GM12878 (cell line): ENCODE measurements around the gene INTS7. TPM values are rescaled to one million over a fixed set of nuclear protein-coding genes. Genes with fewer than 3 reads are reported as not detected.
"Not testable (repeated sequence)": the region's sequence is repeated elsewhere in the genome, so short reads cannot be mapped to it uniquely, and the experiment has no call there.

Experiments
- ATAC-seq: fragments of 200-7000 bp; cut with Tn5 transposase; 3 replicates; pipeline ENCODE4 v1.9.1; 2020; ENCODE audit warnings: mild to moderate bottlenecking, moderate library complexity
- BruUV-seq: library from RNA; stranded (reverse); fragments of 400-500 nt; replicated peaks from 2 replicates; lab custom pipeline; 2021; lab: Mats Ljungman, UMichigan
- CTCF ChIA-PET: fragments of 300-600 bp; sonication (Branson Sonifier 250); formaldehyde crosslinking; extraction: SDS; loops from one replicate; lab custom pipeline; 2021; ENCODE audit warnings: inconsistent platforms; lab: Yijun Ruan, JAX
- POLR2A ChIA-PET: fragments of 350-600 bp; formaldehyde crosslinking; extraction: SDS; loops from one replicate; lab custom pipeline; 2021; ENCODE audit warnings: inconsistent platforms; lab: Charles Lee
- RAD21 ChIA-PET: fragments of 300-600 bp; sonication (Branson Sonifier 250); formaldehyde crosslinking; loops from one replicate; lab custom pipeline; 2023; ENCODE audit warnings: antibody characterized with exemption; ENCODE audit not compliant: unreplicated experiment; lab: Charles Lee
- SMC1A ChIA-PET: fragments of 300-600 bp; sonication (Branson Sonifier 250); formaldehyde crosslinking; loops from one replicate; lab custom pipeline; 2023; ENCODE audit not compliant: unreplicated experiment, uncharacterized antibody; lab: Charles Lee
- DNase-seq: peaks from one replicate; pipeline ENCODE4 v3.0.0-alpha.2; 2011; ENCODE audit warnings: low read depth, low spot score
- FAIRE-seq: peaks from 3 replicates; lab custom pipeline; 2011; peaks lifted over from hg19 to GRCh38; lab: Jason Lieb, UNC
- H2AFZ ChIP-seq: 2 replicates; pipeline ENCODE4 v1.6.0; 2011; ENCODE audit warnings: low read depth, low read length, control low read depth; ENCODE audit not compliant: control insufficient read depth
- H3K27ac ChIP-seq: 2 replicates; pipeline ENCODE4 v1.5.1; 2011; ENCODE audit warnings: control low read depth; ENCODE audit not compliant: control insufficient read depth, insufficient read depth
- H3K27me3 ChIP-seq, 2 experiments: replicated peaks in 1 of 2; 2 replicates each; pipeline versions ENCODE4 v1.6.0 to v1.6.1; 2011; ENCODE audit warnings: low read length in 1 of 2; ENCODE audit not compliant: control insufficient read depth in 2 of 2, insufficient read depth in 2 of 2
- H3K36me3 ChIP-seq, 2 experiments: 2 replicates each; pipeline ENCODE4 v1.5.1; 2011; ENCODE audit warnings: low read length in 1 of 2; ENCODE audit not compliant: control insufficient read depth in 2 of 2, insufficient read depth in 2 of 2
- H3K4me1 ChIP-seq: 2 replicates; pipeline ENCODE4 v1.6.1; 2011; ENCODE audit warnings: mild to moderate bottlenecking, low read length, moderate library complexity, mixed read lengths; ENCODE audit not compliant: control insufficient read depth, insufficient read depth
- H3K4me2 ChIP-seq: 2 replicates; pipeline ENCODE4 v1.6.0; 2011; ENCODE audit warnings: control low read depth; ENCODE audit not compliant: control insufficient read depth, insufficient read depth
- H3K4me3 ChIP-seq: fragments of 200-600 bp; sonication (generic); 2 replicates; pipeline ENCODE4 v1.5.1; 2016
- H3K79me2 ChIP-seq: 2 replicates; pipeline ENCODE4 v1.6.0; 2011; ENCODE audit warnings: low read length; ENCODE audit not compliant: control insufficient read depth, insufficient read depth
- H3K9ac ChIP-seq: 2 replicates; pipeline ENCODE4 v1.8.0; 2011; ENCODE audit warnings: low read length, control low read depth, mixed read lengths; ENCODE audit not compliant: control insufficient read depth, insufficient read depth
- H3K9me3 ChIP-seq: replicated peaks from 3 replicates; pipeline ENCODE4 v1.5.1; 2011; ENCODE audit warnings: mild to moderate bottlenecking, low read length; ENCODE audit not compliant: control insufficient read depth, insufficient read depth
- H4K20me1 ChIP-seq: 2 replicates; pipeline ENCODE4 v1.6.0; 2011; ENCODE audit not compliant: control insufficient read depth, insufficient read depth
- ASH2L ChIP-seq: fragments of 300-600, 200-600 bp; sonication (generic); IDR thresholded peaks from 2 replicates; pipeline ENCODE4 v1.6.1; 2017; ENCODE audit warnings: low read depth, mild to moderate bottlenecking, borderline replicate concordance
- ATF7 ChIP-seq: fragments of 450-650 bp; IDR thresholded peaks from 2 replicates; pipeline ENCODE4 v1.6.1; 2016; ENCODE audit warnings: low read depth, mild to moderate bottlenecking
- BHLHE40 ChIP-seq, 2 experiments: fragments of 450-650 bp in 1 of 2; IDR thresholded peaks; 2 replicates each; pipeline ENCODE4 v1.6.1; 2011 to 2017; ENCODE audit warnings: low read depth in 2 of 2, borderline replicate concordance in 1 of 2, improper control_type of control experiment in 1 of 2, low read length in 1 of 2, mild to moderate bottlenecking in 1 of 2
- CREB1 ChIP-seq: IDR thresholded peaks from 2 replicates; pipeline ENCODE4 v1.6.1; 2012; ENCODE audit warnings: low read depth, mild to moderate bottlenecking, inconsistent platforms
- EED ChIP-seq: sonication (generic); IDR thresholded peaks from 2 replicates; pipeline ENCODE4 v1.6.1; 2016; ENCODE audit warnings: antibody characterized with exemption, low read depth
- FOXM1 ChIP-seq: IDR thresholded peaks from 2 replicates; pipeline ENCODE4 v1.6.1; 2012; ENCODE audit warnings: low read depth, mild to moderate bottlenecking, inconsistent platforms, low read length, moderate library complexity
- IRF4 ChIP-seq: IDR thresholded peaks from 2 replicates; pipeline ENCODE4 v1.6.1; 2011; ENCODE audit warnings: low read depth, low read length
- MEF2A ChIP-seq: IDR thresholded peaks from 2 replicates; pipeline ENCODE4 v1.6.1; 2011; ENCODE audit warnings: low read depth, mild to moderate bottlenecking, low read length, moderate library complexity; ENCODE audit not compliant: insufficient read depth
- MEF2B ChIP-seq: fragments of 450-650 bp; IDR thresholded peaks from 2 replicates; pipeline ENCODE4 v1.6.1; 2018; ENCODE audit warnings: mild to moderate bottlenecking, moderate library complexity; ENCODE audit not compliant: partially characterized antibody, poor library complexity, severe bottlenecking
- NFIC ChIP-seq: IDR thresholded peaks from 2 replicates; pipeline ENCODE4 v1.6.1; 2012; ENCODE audit warnings: low read depth, mild to moderate bottlenecking, inconsistent platforms, low read length, moderate library complexity
- POLR2AphosphoS2 ChIP-seq: IDR thresholded peaks from 2 replicates; pipeline ENCODE4 v1.6.1; 2011; ENCODE audit warnings: low read depth, mild to moderate bottlenecking, low read length, improper control_type of control experiment, moderate library complexity
- POLR2AphosphoS5 ChIP-seq: IDR thresholded peaks from 2 replicates; pipeline ENCODE4 v1.6.1; 2011; ENCODE audit warnings: mild to moderate bottlenecking, low read length, inconsistent platforms
- RELB ChIP-seq: fragments of 450-650 bp; IDR thresholded peaks from 2 replicates; pipeline ENCODE4 v1.6.1; 2017; ENCODE audit warnings: low read depth, mild to moderate bottlenecking, moderate library complexity
- SIX5 ChIP-seq: IDR thresholded peaks from 2 replicates; pipeline ENCODE4 v1.6.1; 2011; ENCODE audit warnings: mild to moderate bottlenecking, low read depth, low read length, moderate library complexity; ENCODE audit not compliant: severe bottlenecking
- TCF7 ChIP-seq: IDR thresholded peaks from 2 replicates; pipeline ENCODE4 v1.6.1; 2014; ENCODE audit warnings: antibody characterized with exemption, borderline replicate concordance
- WGBS: methylation state at CpG from one replicate; pipeline ENCODE4 v1.1.6; 2016; ENCODE audit warnings: low lambda C conversion rate; ENCODE audit not compliant: insufficient replicate concordance, insufficient coverage; ENCODE audit errors: missing lambda C conversion rate; 5-methylcytosine and 5-hydroxymethylcytosine counted together
- in situ Hi-C: fragments of 300-500 bp; cut with MboI; formaldehyde crosslinking; loops from 9 replicates; pipeline ENCODE4 v1.14.3; 2018; ENCODE audit warnings: mixed read lengths
- intact Hi-C: fragments of 100-400 bp; cut with micrococcal nuclease; formaldehyde crosslinking; loops from one replicate; pipeline ENCODE4 v1.14.2; 2022; ENCODE audit not compliant: unreplicated experiment
- polyA plus RNA-seq, 11 experiments: library from polyadenylated mRNA; depleted of rRNA in 4 of 11; unstranded in 6 of 11; stranded (reverse) in 5 of 11; fragments of >200 nt; fragmentation: Nextera tagmentation in 4 of 11; fragmentation: Illumina TruSeq in 1 of 11; extraction: Ambion mirVana in 4 of 11; extraction: Trizol in 1 of 11; gene quantifications; 1 replicate in 1 of 11; 2 replicates in 10 of 11; pipeline versions ENCODE4 v1.2.1 to v1.2.3, GENCODE V29; 2011 to 2016; ENCODE audit warnings: inconsistent platforms in 2 of 11, missing spikeins in 2 of 11, low read depth in 1 of 11
- total RNA-seq, 4 experiments: library from RNA; depleted of rRNA in 3 of 4; stranded (reverse); fragments of >200 nt in 3 of 4; fragmentation: Illumina TruSeq in 1 of 4; extraction: Trizol in 1 of 4; gene quantifications; 2 replicates each; pipeline versions ENCODE4 v1.2.1 to v1.2.3, GENCODE V29; 2013 to 2021
- TF ChIP-seq, protein P1 (sequence below): fragments of 450-650 bp; IDR thresholded peaks from 2 replicates; pipeline ENCODE4 v1.6.1; 2014; ENCODE audit warnings: mild to moderate bottlenecking

Gene INTS7
- total and polyA plus RNA-seq, 10 of the 15 experiments (the other 5 are each of a cell fraction or from before 2014, with no cell fraction given) = 17.1 to 49.1 (median 26.8) TPM

DNA sequence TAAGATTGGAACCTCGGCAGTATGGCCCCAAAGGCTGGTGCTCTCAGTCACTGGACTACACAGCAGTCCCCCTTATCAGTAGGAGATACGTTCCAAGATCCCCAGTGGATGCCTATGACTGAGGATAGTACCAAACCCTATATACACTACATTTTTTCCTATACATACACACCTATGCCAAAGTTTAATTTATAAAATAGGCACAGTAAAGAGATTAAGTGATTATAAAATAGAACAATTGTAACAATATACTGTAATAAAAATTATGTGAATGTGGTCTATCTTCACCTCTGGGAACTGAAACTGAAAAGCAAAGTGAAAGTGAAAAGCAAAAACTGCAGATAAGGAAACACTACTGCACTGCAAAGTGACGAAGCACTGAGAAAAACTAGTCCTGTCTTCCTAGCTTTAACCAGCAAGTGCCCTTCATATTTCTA lies 96.8 kb downstream of the INTS7 start (continued):
- TF ChIP-seq BHLHE40 (IDR thresholded peaks at IDR 0.05; ENCODE audit: borderline replicate concordance in 1 of 2, low read depth in 2 of 2, low read length in 1 of 2) (0 out of 4 replicates have a peak, but pooled peaks of 1 of the 2 experiments have one; percentile 23), IRF4 (peak; percentile 35; the same call in 1 of the 2 replicates), EED (no peak), FOXM1 (peak; percentile 18; the same call in 1 of the 2 replicates), ASH2L (no peak), MEF2B (peak; percentile 45), POLR2AphosphoS2 (no peak), RELB (peak; percentile 34; the same call in 1 of the 2 replicates), ATF7 (peak; percentile 58), NFIC (peak; percentile 61), TCF7 (no peak), SIX5 (no peak), POLR2AphosphoS5 (no peak), CREB1 (0 out of 2 replicates have a peak, but pooled peaks have one; percentile 45), MEF2A (0 out of 2 replicates have a peak, but pooled peaks have one; percentile 24)
- TF ChIP-seq, protein P1, sequence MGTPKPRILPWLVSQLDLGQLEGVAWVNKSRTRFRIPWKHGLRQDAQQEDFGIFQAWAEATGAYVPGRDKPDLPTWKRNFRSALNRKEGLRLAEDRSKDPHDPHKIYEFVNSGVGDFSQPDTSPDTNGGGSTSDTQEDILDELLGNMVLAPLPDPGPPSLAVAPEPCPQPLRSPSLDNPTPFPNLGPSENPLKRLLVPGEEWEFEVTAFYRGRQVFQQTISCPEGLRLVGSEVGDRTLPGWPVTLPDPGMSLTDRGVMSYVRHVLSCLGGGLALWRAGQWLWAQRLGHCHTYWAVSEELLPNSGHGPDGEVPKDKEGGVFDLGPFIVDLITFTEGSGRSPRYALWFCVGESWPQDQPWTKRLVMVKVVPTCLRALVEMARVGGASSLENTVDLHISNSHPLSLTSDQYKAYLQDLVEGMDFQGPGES = no peak

DNA sequence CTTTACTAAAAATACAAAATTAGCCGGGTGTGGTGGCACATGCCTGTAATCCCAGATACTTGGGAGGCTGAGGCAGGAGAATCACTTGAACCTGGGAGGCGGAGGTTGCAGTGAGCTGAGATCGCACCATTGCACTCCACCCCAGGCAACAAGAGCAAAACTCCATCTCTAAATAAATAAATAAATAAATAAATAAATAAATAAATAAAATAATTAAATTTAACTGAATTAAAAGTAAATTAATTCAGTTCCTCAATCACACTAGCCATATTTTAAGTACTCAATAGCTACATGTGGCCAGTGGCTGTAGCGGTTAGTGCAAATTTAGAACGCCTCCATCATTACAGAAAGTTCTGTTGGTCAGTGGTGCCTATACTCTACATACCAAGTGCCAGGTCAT lies 97.9 kb downstream of the INTS7 start:
- H4K20me1 ChIP-seq, H2AFZ ChIP-seq, DNase-seq, H3K9ac ChIP-seq, H3K4me3 ChIP-seq, BruUV-seq, H3K36me3 ChIP-seq, ATAC-seq, H3K9me3 ChIP-seq, H3K79me2 ChIP-seq, FAIRE-seq, H3K27me3 ChIP-seq, H3K4me2 ChIP-seq: not testable (repeated sequence)
- intact Hi-C loops (loop anchor here (5.0 kb wide), 4 partner anchors 50 to 255 kb away; no protein-coding TSS in a partner anchor), in situ Hi-C loops (loop anchor here (5.0 kb wide), 2 partner anchors 105 to 240 kb away; partner anchors contain the start of gene LPGAT1)
- CTCF ChIA-PET = interaction anchor here (3.2 to 3.8 kb wide), 2 partner anchors 98 to 239 kb away, joined by 16 to 37 read pairs; partner anchors contain the start of genes DTL and INTS7
- RAD21 ChIA-PET = interaction anchor here (0.7 to 4.7 kb wide), 7 partner anchors 26 to 240 kb away, joined by 3 to 79 read pairs (median 20); partner anchors contain the start of genes DTL and INTS7
- Histone ChIP-seq H3K4me1 (peaks cover 61% of the 10 kb centered on the region), H3K27ac (peak overlapping the region; percentile 75; the same call in 1 of the 2 replicates)
- WGBS = 99% methylated on average over 5 of the region's 5 CpGs
- SMC1A ChIA-PET = interaction anchor here (1.1 to 4.6 kb wide), 7 partner anchors 14 to 257 kb away, joined by 3 to 82 read pairs (median 8); partner anchors contain the start of genes DTL and INTS7
- POLR2A ChIA-PET = interaction anchor here (1.6 to 3.5 kb wide), 3 partner anchors 48 to 239 kb away, joined by 3 to 21 read pairs (median 8); no protein-coding TSS in a partner anchor
